Vagina (tissue), 2 donors: ENCODE data around the gene CENPE. TPM values are rescaled to one million over a fixed set of nuclear protein-coding genes. Genes with fewer than 3 reads are reported as not detected.

Experiments
- DNase-seq, 2 donors: peaks; one replicate each; pipeline ENCODE4 v3.0.0-alpha.2; 2017; ENCODE audit errors: extremely low spot score in 2 of 2
- H3K27ac ChIP-seq: fragments of 200-600 bp; sonication (generic); one replicate; pipeline ENCODE4 v1.5.1; 2019
- H3K27me3 ChIP-seq: fragments of 200-600 bp; sonication (generic); one replicate; pipeline ENCODE4 v1.5.1; 2019
- H3K36me3 ChIP-seq, 2 donors: fragments of 200-600 bp; sonication (generic); one replicate each; pipeline ENCODE4 v1.5.1; 2017 to 2019
- H3K4me1 ChIP-seq: fragments of 200-600 bp; sonication (generic); one replicate; pipeline ENCODE4 v1.5.1; 2019
- H3K4me3 ChIP-seq, 2 donors: fragments of 200-600 bp; sonication (generic); 1 replicate in 1 of 2; 2 replicates in 1 of 2; pipeline ENCODE4 v1.5.1; 2016 to 2019
- H3K9me3 ChIP-seq: fragments of 200-600 bp; sonication (generic); one replicate; pipeline ENCODE4 v1.5.1; 2019
- POLR2A ChIP-seq, 2 donors: fragments of 450-650 bp; IDR thresholded peaks; one replicate each; pipeline ENCODE4 v1.6.1; 2017; ENCODE audit warnings: antibody characterized with exemption in 2 of 2, mild to moderate bottlenecking in 2 of 2, moderate library complexity in 2 of 2
- POLR2AphosphoS5 ChIP-seq, 2 donors: sonication (generic); formaldehyde crosslinking; IDR thresholded peaks; one replicate each; pipeline ENCODE4 v1.9.0; 2017; ENCODE audit warnings: antibody characterized with exemption in 2 of 2, mild to moderate bottlenecking in 2 of 2, low read depth in 1 of 2; ENCODE audit not compliant: insufficient read depth in 1 of 2
- intact Hi-C: fragments of 100-400 bp; cut with DNase I; formaldehyde crosslinking; loops from one replicate; pipeline ENCODE4 v1.15.1; 2023
- total RNA-seq: library from RNA; depleted of rRNA; stranded (reverse); fragments of >200 nt; gene quantifications from one replicate; pipeline ENCODE4 v1.2.3, GENCODE V29; 2016
- TF ChIP-seq, protein P1 (sequence below), 3 experiments: fragments of 450-650 bp in 2 of 3; fragments of 200-600 bp in 1 of 3; sonication (generic) in 1 of 3; IDR thresholded peaks; one replicate each; pipeline ENCODE4 v1.5.1; 2017 to 2019; ENCODE audit warnings: antibody characterized with exemption in 3 of 3, mild to moderate bottlenecking in 2 of 3, moderate library complexity in 2 of 3

CENPE gene
- total RNA-seq, 1 donor from 2014 or later, result 2.2 TPM

GRCh38 chr4:103108542-103108941 lies 89.6 kb downstream of the CENPE start:
- Histone ChIP-seq H3K4me3 (no peak overlapping the region), H3K27ac (no peak overlapping the region), H3K27me3 (no peaks in the 10 kb centered on the region), H3K36me3 (no peaks in the 10 kb centered on the region), H3K4me1 (no peaks in the 10 kb centered on the region), H3K9me3 (no peaks in the 10 kb centered on the region)
- intact Hi-C loops, result no loop called here
- TF ChIP-seq POLR2AphosphoS5 (IDR thresholded peaks at IDR 0.05; ENCODE audit: insufficient read depth in 1 of 2, low read depth in 1 of 2), result no peak
- TF ChIP-seq POLR2A (IDR thresholded peaks at IDR 0.05), result no peak
- TF ChIP-seq, protein P1, sequence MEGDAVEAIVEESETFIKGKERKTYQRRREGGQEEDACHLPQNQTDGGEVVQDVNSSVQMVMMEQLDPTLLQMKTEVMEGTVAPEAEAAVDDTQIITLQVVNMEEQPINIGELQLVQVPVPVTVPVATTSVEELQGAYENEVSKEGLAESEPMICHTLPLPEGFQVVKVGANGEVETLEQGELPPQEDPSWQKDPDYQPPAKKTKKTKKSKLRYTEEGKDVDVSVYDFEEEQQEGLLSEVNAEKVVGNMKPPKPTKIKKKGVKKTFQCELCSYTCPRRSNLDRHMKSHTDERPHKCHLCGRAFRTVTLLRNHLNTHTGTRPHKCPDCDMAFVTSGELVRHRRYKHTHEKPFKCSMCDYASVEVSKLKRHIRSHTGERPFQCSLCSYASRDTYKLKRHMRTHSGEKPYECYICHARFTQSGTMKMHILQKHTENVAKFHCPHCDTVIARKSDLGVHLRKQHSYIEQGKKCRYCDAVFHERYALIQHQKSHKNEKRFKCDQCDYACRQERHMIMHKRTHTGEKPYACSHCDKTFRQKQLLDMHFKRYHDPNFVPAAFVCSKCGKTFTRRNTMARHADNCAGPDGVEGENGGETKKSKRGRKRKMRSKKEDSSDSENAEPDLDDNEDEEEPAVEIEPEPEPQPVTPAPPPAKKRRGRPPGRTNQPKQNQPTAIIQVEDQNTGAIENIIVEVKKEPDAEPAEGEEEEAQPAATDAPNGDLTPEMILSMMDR (IDR thresholded peaks at IDR 0.05), result no peak
- no peak for DNase-seq

- Histone ChIP-seq H3K27ac (no peak overlapping the region), H3K36me3 (no peaks in the 10 kb centered on the region), H3K27me3 (no peaks in the 10 kb centered on the region), H3K4me1 (no peaks in the 10 kb centered on the region), H3K4me3 (no peak overlapping the region), H3K9me3 (no peaks in the 10 kb centered on the region)
- DNase-seq, result no peak
- intact Hi-C loops, result no loop called here
- TF ChIP-seq POLR2A (IDR thresholded peaks at IDR 0.05) (no peak), POLR2AphosphoS5 (IDR thresholded peaks at IDR 0.05; ENCODE audit: insufficient read depth in 1 of 2, low read depth in 1 of 2) (no peak)
- TF ChIP-seq, protein P1 (IDR thresholded peaks at IDR 0.05), result no peak
Measured at GRCh38 chr4:103105558-103106356, 92.4 kb downstream of the CENPE start.

DNA sequence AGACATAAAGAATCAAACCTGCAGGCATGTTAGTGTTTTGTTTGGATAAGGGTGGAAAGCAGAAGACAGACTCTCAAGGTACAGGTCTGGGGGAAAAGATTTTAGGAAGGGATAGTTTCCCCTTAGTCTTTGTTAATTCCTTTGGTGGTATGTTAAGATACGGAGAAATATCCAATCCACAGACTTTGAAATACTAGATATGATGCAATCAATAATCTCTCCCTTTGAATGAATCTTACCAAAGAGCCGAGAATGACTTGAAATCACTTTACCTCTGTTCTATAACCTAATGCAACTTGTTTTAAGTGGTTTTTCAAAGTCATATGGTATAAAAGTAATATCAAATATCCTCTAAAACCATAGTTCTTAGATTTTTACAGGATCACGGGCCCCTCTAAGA lies 93.3 kb downstream of the CENPE start:
- TF ChIP-seq, protein P1 (IDR thresholded peaks at IDR 0.05), result no peak
- no peak for TF ChIP-seq POLR2A (IDR thresholded peaks at IDR 0.05)
- no peak for TF ChIP-seq POLR2AphosphoS5 (IDR thresholded peaks at IDR 0.05; ENCODE audit: insufficient read depth in 1 of 2, low read depth in 1 of 2)
- intact Hi-C loops, result no loop called here
- H3K27ac ChIP-seq, result no peak overlapping the region
- no peaks in the 10 kb centered on the region for H3K36me3 ChIP-seq
- H3K4me3 ChIP-seq, result no peak overlapping the region
- H3K9me3 ChIP-seq, result no peaks in the 10 kb centered on the region
- DNase-seq, result no peak
- no peaks in the 10 kb centered on the region for H3K27me3 ChIP-seq
- H3K4me1 ChIP-seq, result no peaks in the 10 kb centered on the region

- peaks cover 21% of the 10 kb centered on the region for H3K4me1 ChIP-seq
- H3K27ac ChIP-seq, result no peak overlapping the region
- TF ChIP-seq, protein P1 (IDR thresholded peaks at IDR 0.05), result no peak
- TF ChIP-seq POLR2AphosphoS5 (IDR thresholded peaks at IDR 0.05; ENCODE audit: insufficient read depth in 1 of 2, low read depth in 1 of 2), result no peak
- no peak for TF ChIP-seq POLR2A (IDR thresholded peaks at IDR 0.05)
- H3K27me3 ChIP-seq, result no peaks in the 10 kb centered on the region
- no peak for DNase-seq
- H3K36me3 ChIP-seq, result no peaks in the 10 kb centered on the region
- no peaks in the 10 kb centered on the region for H3K9me3 ChIP-seq
- intact Hi-C loops, result no loop called here
- H3K4me3 ChIP-seq, result no peak overlapping the region
Measured at GRCh38 chr4:103100691-103101090, 97.5 kb downstream of the CENPE start.
